GM13977 (cell line): ENCODE results near the gene AUTS2.
A peak's percentile ranks its signal among the peaks of the same experiment; 100 is the strongest.

Source experiments
- DNase-seq: peaks from one replicate; pipeline ENCODE4 v3.0.0; 2012; ENCODE audit warnings: low spot score
- CTCF ChIP-seq: IDR thresholded peaks from 2 replicates; pipeline ENCODE4 v1.5.1; 2012; ENCODE audit warnings: mild to moderate bottlenecking, control low read depth; ENCODE audit not compliant: insufficient read depth; ENCODE audit errors: extremely low read depth, missing control alignments
- in situ Hi-C: fragments of 300-500 bp; cut with MboI; formaldehyde crosslinking; loops from one replicate; pipeline ENCODE4 v1.12.0; 2022; ENCODE audit warnings: low sequenced_read_pairs, low pct_unique_long_range_greater_than_20kb, mixed read lengths, inconsistent platforms; ENCODE audit not compliant: unreplicated experiment

The AUTS2 gene

DNA sequence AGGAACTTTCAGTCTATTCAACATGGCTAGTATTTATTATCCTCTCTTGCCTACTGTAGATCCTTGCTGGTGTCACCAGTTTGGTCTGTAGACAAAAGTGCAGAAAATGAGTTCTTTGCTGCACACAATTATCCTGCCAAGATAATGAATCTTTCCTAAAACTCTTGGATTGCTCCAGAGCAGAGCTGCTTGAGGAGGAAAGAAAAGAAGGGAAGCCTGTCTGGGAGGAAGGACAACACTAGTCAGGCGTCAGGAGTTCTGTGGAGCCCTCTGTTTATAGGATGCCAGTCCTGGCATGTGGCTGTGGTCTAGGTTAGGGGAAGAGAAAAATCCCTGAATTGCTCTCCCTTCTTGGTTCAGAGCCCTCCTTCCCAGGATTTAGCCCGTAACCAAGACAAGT lies 1103.7 kb downstream of the AUTS2 start:
- in situ Hi-C loops: no loop called here
- no peak for DNase-seq
- TF ChIP-seq CTCF: no peak

- TF ChIP-seq CTCF: no peak
- in situ Hi-C loops: no loop called here
- no peak for DNase-seq
Observed at GRCh38 chr7:70703785-70704184, 1105.5 kb downstream of the AUTS2 start.

GRCh38 chr7:70704831-70705346 lies 1106.6 kb downstream of the AUTS2 start:
- in situ Hi-C loops: no loop called here
- DNase-seq: no peak
- TF ChIP-seq CTCF: no peak

GRCh38 chr7:70706204-70706603 lies 1107.9 kb downstream of the AUTS2 start:
- DNase-seq: no peak
- no peak for TF ChIP-seq CTCF
- in situ Hi-C loops: no loop called here

- no peak for TF ChIP-seq CTCF
- in situ Hi-C loops: no loop called here
- DNase-seq: no peak
Observed at GRCh38 chr7:70706698-70707097, 1108.4 kb downstream of the AUTS2 start.

DNA sequence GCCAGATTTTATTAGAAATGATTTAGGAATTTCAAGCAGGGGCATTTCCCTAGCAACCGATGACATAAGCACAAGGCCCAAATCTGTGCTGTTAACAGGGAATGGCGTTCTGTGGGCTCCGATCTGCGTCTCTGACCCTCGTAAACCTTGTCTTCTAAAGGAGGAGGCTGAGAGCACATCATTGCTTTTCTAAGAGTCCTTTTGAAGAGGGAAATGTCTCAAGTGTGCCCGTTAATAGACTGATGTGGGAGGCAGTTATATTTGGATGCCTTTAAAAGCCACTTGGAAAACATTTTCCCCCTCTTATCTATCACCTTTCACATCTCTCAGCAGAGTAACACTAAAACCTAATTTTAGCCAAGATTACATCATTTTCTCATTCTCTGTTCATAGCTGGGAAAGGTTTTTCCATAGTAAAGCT lies 1109.6 kb downstream of the AUTS2 start:
- DNase-seq: no peak
- TF ChIP-seq CTCF: no peak
- in situ Hi-C loops: no loop called here

DNA sequence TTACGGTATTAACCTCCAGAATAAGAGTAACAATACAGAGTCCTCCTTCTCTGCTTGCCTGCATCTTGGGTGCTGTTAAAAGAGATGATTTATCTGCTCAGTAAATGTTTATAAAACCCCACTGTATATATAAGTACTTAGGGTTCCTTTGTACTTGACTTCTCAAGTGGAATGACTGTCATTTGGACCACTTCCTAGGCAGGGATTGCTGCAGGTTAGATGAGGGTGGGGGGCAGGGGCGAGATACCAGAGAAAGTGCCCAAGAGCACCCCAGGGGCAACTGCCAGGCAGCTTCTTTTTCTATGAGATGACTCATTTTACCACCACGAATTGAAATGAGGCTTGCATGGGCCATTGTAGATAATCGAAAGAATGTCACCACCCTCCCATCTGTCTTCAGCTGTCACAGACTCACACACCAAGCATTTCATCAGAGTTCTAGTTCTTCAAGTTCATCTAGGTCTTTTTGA lies 1111.8 kb downstream of the AUTS2 start:
- in situ Hi-C loops: no loop called here
- no peak for TF ChIP-seq CTCF
- peak; percentile 37 for DNase-seq
